PC-9 (cell line): ENCODE measurements around the gene AQP2.

Source experiments
- CTCF ChIP-seq: fragments of 200-600 bp; sonication (generic); conservative IDR thresholded peaks from 2 replicates; pipeline ENCODE4 v1.6.1; 2017; ENCODE audit warnings: mixed run types, antibody characterized with exemption, mild to moderate bottlenecking, moderate library complexity
- EZH2 ChIP-seq: fragments of 200-600 bp; sonication (generic); IDR thresholded peaks from 2 replicates; pipeline ENCODE4 v1.8.0; 2017; ENCODE audit warnings: antibody characterized with exemption, low read depth

GRCh38 chr12:49939307-49939706 is 11.2 kb upstream of the AQP2 start:
- TF ChIP-seq CTCF (no peak), EZH2 (no peak)
